ENCODE measurements around the gene POLR1B.

DNA sequence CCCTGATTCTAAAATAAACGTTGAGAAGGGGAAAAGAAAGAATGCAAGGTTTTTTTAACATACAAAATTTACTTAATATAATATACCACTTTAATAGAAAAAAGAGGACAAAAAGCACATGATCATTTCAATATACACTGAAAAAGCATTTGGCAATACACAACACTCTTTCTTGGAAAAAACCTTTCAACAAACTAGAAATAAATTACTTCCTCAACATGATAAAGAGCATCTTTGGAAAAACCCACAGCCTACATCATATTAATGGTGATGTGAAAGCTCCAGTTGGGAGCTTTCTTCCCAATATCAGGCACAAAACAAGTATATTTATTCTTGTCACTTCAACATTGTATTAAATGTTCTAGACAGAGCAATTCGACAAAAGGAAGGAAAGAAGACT lies 3.0 kb upstream of the POLR1B start:
- TF ChIP-seq, protein P1, sequence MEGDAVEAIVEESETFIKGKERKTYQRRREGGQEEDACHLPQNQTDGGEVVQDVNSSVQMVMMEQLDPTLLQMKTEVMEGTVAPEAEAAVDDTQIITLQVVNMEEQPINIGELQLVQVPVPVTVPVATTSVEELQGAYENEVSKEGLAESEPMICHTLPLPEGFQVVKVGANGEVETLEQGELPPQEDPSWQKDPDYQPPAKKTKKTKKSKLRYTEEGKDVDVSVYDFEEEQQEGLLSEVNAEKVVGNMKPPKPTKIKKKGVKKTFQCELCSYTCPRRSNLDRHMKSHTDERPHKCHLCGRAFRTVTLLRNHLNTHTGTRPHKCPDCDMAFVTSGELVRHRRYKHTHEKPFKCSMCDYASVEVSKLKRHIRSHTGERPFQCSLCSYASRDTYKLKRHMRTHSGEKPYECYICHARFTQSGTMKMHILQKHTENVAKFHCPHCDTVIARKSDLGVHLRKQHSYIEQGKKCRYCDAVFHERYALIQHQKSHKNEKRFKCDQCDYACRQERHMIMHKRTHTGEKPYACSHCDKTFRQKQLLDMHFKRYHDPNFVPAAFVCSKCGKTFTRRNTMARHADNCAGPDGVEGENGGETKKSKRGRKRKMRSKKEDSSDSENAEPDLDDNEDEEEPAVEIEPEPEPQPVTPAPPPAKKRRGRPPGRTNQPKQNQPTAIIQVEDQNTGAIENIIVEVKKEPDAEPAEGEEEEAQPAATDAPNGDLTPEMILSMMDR (IDR thresholded peaks at IDR 0.05), result no peak
- no peak for TF ChIP-seq EZH2phosphoT487 (IDR thresholded peaks at IDR 0.05)
